ENCODE results near the gene CEP112. TPM values are rescaled to one million over a fixed set of nuclear protein-coding genes. Genes with fewer than 3 reads are reported as not detected.

Gene CEP112
- total and polyA plus RNA-seq, 2 of the 4 experiments (the other 2 are of a cell fraction): 2.5 to 5.6 TPM

GRCh38 chr17:65677932-65678331 lies 514.0 kb downstream of the CEP112 start:
- Histone ChIP-seq H3K27me3 (ENCODE audit: control insufficient read depth, insufficient read depth, low read length) (no peaks in the 10 kb centered on the region), H3K4me1 (ENCODE audit: control insufficient read depth, insufficient read depth, low read length) (no peaks in the 10 kb centered on the region), H2BK20ac (ENCODE audit: low read depth, low read length) (no peak overlapping the region), H2BK5ac (ENCODE audit: low read depth, low read length, poor library complexity, severe bottlenecking) (no peak overlapping the region), H3K23ac (ENCODE audit: low read depth, low read length) (no peak overlapping the region), H3K4me3 (ENCODE audit: insufficient read depth, low read depth, low read length) (no peak overlapping the region), H2AK9ac (replicated peaks; ENCODE audit: low read depth, low read length, poor library complexity) (no peak overlapping the region), H3K14ac (replicated peaks; ENCODE audit: low read depth, low read length) (no peak overlapping the region), H3K9ac (ENCODE audit: low read depth, low read length) (no peak overlapping the region), H3K18ac (ENCODE audit: low read depth, low read length) (no peak overlapping the region), H3K4me2 (ENCODE audit: low read depth, low read length) (peak overlapping the region; percentile 29; the same call in 1 of the 2 replicates), H3K4ac (ENCODE audit: low read depth, low read length) (no peak overlapping the region), H3K27ac (ENCODE audit: insufficient read depth, low read length) (no peak overlapping the region), H3K36me3 (ENCODE audit: control insufficient read depth, insufficient read depth, low read length) (no peaks in the 10 kb centered on the region), H4K91ac (ENCODE audit: insufficient read depth, low read depth, low read length) (no peak overlapping the region), H2AFZ (replicated peaks; ENCODE audit: low read length, poor library complexity) (no peak overlapping the region), H4K20me1 (ENCODE audit: insufficient read depth, low read length) (no peaks in the 10 kb centered on the region), H2AK5ac (ENCODE audit: low read depth, low read length) (no peak overlapping the region), H2BK120ac (ENCODE audit: low read depth, low read length) (no peak overlapping the region), H3K56ac (ENCODE audit: extremely low read depth, insufficient read depth, low read length) (no peak overlapping the region), H4K5ac (ENCODE audit: low read depth, low read length) (no peak overlapping the region), H3K9me3 (ENCODE audit: control insufficient read depth, insufficient read depth, low read length) (no peaks in the 10 kb centered on the region), H4K8ac (ENCODE audit: low read depth in 2 of 2, low read length in 2 of 2) (no peak overlapping the region), H2BK15ac (ENCODE audit: low read depth, low read length) (no peak overlapping the region), H3K9me1 (ENCODE audit: insufficient read depth, low read length) (no peaks in the 10 kb centered on the region), H3K79me1 (ENCODE audit: low read depth in 1 of 2, low read length in 2 of 2) (no peaks in the 10 kb centered on the region)
- BruUV-seq (replicated peaks): no TSS peak
- ChIA-PET POLR2A (ENCODE audit: unreplicated experiment) (no interaction called here), CTCF (interaction anchor here (0.6 kb wide), 1 partner anchor 177 kb away, joined by 11 read pairs; no protein-coding TSS in a partner anchor)
- ATAC-seq (ENCODE audit: low read depth) (no peak), DNase-seq (peak; percentile 29)
- in situ Hi-C loops (cut with MboI; ENCODE audit: low sequenced_read_pairs): no loop called here
- TF ChIP-seq CEBPB (IDR thresholded peaks at IDR 0.05; ENCODE audit: low read depth, low read length) (no peak), RAD21 (IDR thresholded peaks at IDR 0.05; ENCODE audit: low read length) (no peak), NFE2L2 (IDR thresholded peaks at IDR 0.05; ENCODE audit: low read depth, low read length) (no peak), CHD1 (IDR thresholded peaks at IDR 0.05; ENCODE audit: low read depth, low read length) (no peak), MAZ (IDR thresholded peaks at IDR 0.05; ENCODE audit: borderline replicate concordance, low read depth, low read length) (no peak), SMC3 (IDR thresholded peaks at IDR 0.05; ENCODE audit: low read depth, low read length) (no peak), POLR2A (IDR thresholded peaks at IDR 0.05; ENCODE audit: low read depth, low read length) (no peak), MAFK (IDR thresholded peaks at IDR 0.05; ENCODE audit: low read depth, low read length) (no peak), FOS (IDR thresholded peaks at IDR 0.05; ENCODE audit: low read depth, low read length) (no peak), RCOR1 (IDR thresholded peaks at IDR 0.05; ENCODE audit: insufficient replicate concordance, low read length) (no peak), CTCF (conservative IDR thresholded peaks at IDR 0.05; ENCODE audit: low read depth, low read length) (no peak), MXI1 (IDR thresholded peaks at IDR 0.05; ENCODE audit: borderline replicate concordance, low read depth, low read length) (no peak), RFX5 (IDR thresholded peaks at IDR 0.05; ENCODE audit: low read depth, low read length) (no peak)
- WGBS, 2 experiments (ENCODE audit: extremely low coverage in 2 of 2, insufficient read length in 1 of 2): no CpG with 5 or more reads among the region's 2 CpGs
- dilution Hi-C loops (cut with HindIII; ENCODE audit: low sequenced_read_pairs, unreplicated experiment): no loop called here
- intact Hi-C loops (cut with micrococcal nuclease): no loop called here

All from IMR-90 (cell line).